ENCODE results near the gene IGSF3. TPM values are rescaled to one million over a fixed set of nuclear protein-coding genes. Genes with fewer than 3 reads are reported as not detected.

Gene IGSF3
- total RNA-seq, 4 donors from 2014 or later, result 2.5 to 14.3 (median 8.5) TPM

DNA sequence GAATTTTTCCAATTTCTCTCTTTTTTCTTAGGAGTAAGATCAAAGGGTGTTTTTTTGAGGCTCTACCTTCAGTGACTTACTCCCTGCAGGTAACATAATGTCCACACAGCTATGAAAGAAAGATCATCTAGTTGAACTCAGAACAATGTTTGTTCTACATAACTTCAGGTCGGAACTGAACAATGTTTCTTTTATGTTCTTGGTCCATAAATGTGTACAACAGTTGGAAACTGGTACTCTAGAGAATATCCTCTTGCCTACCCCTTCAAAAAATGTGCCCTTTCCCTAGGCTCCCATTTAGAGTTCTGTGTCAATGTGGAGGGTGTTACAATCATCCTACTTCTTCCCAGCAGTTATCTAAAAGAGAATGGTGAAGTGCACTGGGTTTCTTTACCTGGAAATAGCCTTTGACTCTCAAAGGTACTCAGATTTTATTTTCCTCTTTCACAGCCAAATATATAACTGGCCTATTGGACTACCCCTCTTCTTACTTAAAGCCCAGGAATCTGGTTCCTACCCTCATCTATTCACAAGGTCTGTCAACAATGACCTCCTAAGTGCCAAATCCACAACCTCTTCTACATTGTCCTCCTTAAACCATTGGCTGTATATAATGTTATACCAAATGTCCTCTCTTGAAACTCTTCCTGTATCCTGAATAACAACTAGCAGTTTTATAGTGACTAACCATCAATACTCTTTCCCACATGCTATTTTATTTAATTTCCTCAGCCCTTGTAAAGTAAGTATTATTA, 139.0 kb downstream of the IGSF3 start:
- TF ChIP-seq, protein P1, sequence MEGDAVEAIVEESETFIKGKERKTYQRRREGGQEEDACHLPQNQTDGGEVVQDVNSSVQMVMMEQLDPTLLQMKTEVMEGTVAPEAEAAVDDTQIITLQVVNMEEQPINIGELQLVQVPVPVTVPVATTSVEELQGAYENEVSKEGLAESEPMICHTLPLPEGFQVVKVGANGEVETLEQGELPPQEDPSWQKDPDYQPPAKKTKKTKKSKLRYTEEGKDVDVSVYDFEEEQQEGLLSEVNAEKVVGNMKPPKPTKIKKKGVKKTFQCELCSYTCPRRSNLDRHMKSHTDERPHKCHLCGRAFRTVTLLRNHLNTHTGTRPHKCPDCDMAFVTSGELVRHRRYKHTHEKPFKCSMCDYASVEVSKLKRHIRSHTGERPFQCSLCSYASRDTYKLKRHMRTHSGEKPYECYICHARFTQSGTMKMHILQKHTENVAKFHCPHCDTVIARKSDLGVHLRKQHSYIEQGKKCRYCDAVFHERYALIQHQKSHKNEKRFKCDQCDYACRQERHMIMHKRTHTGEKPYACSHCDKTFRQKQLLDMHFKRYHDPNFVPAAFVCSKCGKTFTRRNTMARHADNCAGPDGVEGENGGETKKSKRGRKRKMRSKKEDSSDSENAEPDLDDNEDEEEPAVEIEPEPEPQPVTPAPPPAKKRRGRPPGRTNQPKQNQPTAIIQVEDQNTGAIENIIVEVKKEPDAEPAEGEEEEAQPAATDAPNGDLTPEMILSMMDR (IDR thresholded peaks at IDR 0.05), result no peak
- no peak for DNase-seq (ENCODE audit: extremely low spot score)
- H3K9me3 ChIP-seq, result no peaks in the 10 kb centered on the region
- no peaks in the 10 kb centered on the region for H3K27me3 ChIP-seq
- H3K4me1 ChIP-seq, result no peaks in the 10 kb centered on the region
- WGBS, result 94% methylated on average over 1 of the region's 1 CpG
- no peak overlapping the region for H3K4me3 ChIP-seq
- peaks cover 0 to 30% (median 18%) of the 10 kb centered on the region in 4 donors for H3K36me3 ChIP-seq
- no peak overlapping the region for H3K27ac ChIP-seq (replicated peaks in 1 of 4)
- intact Hi-C loops (cut with DNase I), result no loop called here

DNA sequence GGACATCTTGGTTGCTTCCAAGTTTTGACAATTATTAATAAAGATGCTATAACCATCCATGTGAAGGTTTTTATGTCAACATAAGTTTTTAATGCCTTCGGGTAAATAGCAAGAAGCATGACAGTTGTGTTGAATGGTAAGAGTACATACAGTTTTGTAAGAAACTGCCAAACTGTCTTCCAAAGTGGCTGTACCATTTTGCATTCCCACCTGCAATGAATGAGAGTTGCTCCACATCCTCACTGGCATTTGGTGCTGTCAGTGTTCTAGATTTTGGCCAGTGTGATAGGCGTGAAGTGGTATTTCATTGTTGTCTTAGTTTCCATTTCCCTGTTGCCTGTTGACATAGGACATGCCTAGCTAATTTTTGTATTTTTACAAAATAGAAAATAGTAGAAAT, 142.1 kb downstream of the IGSF3 start:
- no peaks in the 10 kb centered on the region for H3K27me3 ChIP-seq
- no peak overlapping the region for H3K27ac ChIP-seq (replicated peaks in 1 of 4)
- H3K36me3 ChIP-seq, result peaks cover 0 to 13% (median 3%) of the 10 kb centered on the region in 4 donors
- H3K4me3 ChIP-seq, result no peak overlapping the region
- intact Hi-C loops (cut with DNase I), result no loop called here
- TF ChIP-seq EP300 (IDR thresholded peaks at IDR 0.05), result no peak
- H3K4me1 ChIP-seq, result no peaks in the 10 kb centered on the region
- no peaks in the 10 kb centered on the region for H3K9me3 ChIP-seq
- DNase-seq (ENCODE audit: extremely low spot score), result no peak
- 100% methylated on average over 2 of the region's 2 CpGs for WGBS

Small RNA genes within 50 kb of the gene (small RNA-seq; reads per million reads assigned to genes)
- gene MIR320B1 (0 reads per million in 3 donors), gene MIR548AC (0 reads per million in 3 donors)

Other genes with a start within 250 kb of the IGSF3 start
- 10 to 100 TPM; 20.3 to 23.4 (median 21.7) TPM for gene CD58, start 96.7 kb downstream of the IGSF3 start, total RNA-seq
- gene CD2, start 86.7 kb upstream of the IGSF3 start, total RNA-seq, result 1 to 10 TPM in 2 of 4 donors, under 1 TPM in 2; 0.42 to 4.3 (median 0.90) TPM
- 100 to 1,000 TPM in 3 of 4 donors, 10 to 100 TPM in 1; 69.1 to 150 (median 106) TPM for gene PTGFRN, start 242.2 kb upstream of the IGSF3 start, total RNA-seq